GM12878 (cell line): Measurements from ENCODE around the gene SFXN4. TPM values are rescaled to one million over a fixed set of nuclear protein-coding genes. Genes with fewer than 3 reads are reported as not detected.

Experiments used
- BCL11A ChIP-seq: IDR thresholded peaks from 2 replicates; pipeline ENCODE4 v1.6.1; 2011; ENCODE audit warnings: low read depth, low read length
- BMI1 ChIP-seq: fragments of 450-650 bp; IDR thresholded peaks from 2 replicates; pipeline ENCODE4 v1.6.1; 2016; ENCODE audit warnings: mild to moderate bottlenecking, moderate library complexity, borderline replicate concordance
- CBFB ChIP-seq: IDR thresholded peaks from 2 replicates; pipeline ENCODE4 v1.6.1; 2016; ENCODE audit warnings: antibody characterized with exemption, low read depth
- CBX3 ChIP-seq: fragments of 200-600 bp; sonication (generic); IDR thresholded peaks from 2 replicates; pipeline ENCODE4 v1.6.1; 2016; ENCODE audit warnings: low read depth, borderline replicate concordance
- CEBPZ ChIP-seq: fragments of 150-350 bp; IDR thresholded peaks from 2 replicates; pipeline ENCODE4 v1.6.1; 2016; ENCODE audit warnings: low read depth, low read length
- CREM ChIP-seq: IDR thresholded peaks from 2 replicates; pipeline ENCODE4 v1.6.1; 2014; ENCODE audit warnings: antibody characterized with exemption, low read depth
- EGR1 ChIP-seq, 2 experiments: IDR thresholded peaks; 1 replicate in 1 of 2; 2 replicates in 1 of 2; pipeline ENCODE4 v1.6.1; 2011 to 2012; ENCODE audit warnings: low read depth in 2 of 2, low read length in 2 of 2, borderline replicate concordance in 1 of 2, mild to moderate bottlenecking in 1 of 2, moderate library complexity in 1 of 2
- ETV6 ChIP-seq, 2 experiments: fragments of 450-650 bp in 1 of 2; IDR thresholded peaks in 1 of 2; conservative IDR thresholded peaks in 1 of 2; 2 replicates each; pipeline ENCODE4 v1.6.1; 2014; ENCODE audit warnings: antibody characterized with exemption in 1 of 2, borderline replicate concordance in 1 of 2, low read depth in 1 of 2, mild to moderate bottlenecking in 1 of 2, moderate library complexity in 1 of 2
- EZH2 ChIP-seq: IDR thresholded peaks from 2 replicates; pipeline ENCODE4 v1.6.1; 2012; ENCODE audit warnings: low read depth, mild to moderate bottlenecking, control low read depth, inconsistent platforms, low read length, borderline replicate concordance; ENCODE audit not compliant: control insufficient read depth
- FOS ChIP-seq: IDR thresholded peaks from 3 replicates; pipeline ENCODE4 v1.6.1; 2011; ENCODE audit warnings: borderline replicate concordance; ENCODE audit not compliant: insufficient read length; ENCODE audit errors: extremely low read depth
- FOXK2 ChIP-seq: fragments of 450-650 bp; IDR thresholded peaks from 2 replicates; pipeline ENCODE4 v1.6.1; 2017; ENCODE audit warnings: mild to moderate bottlenecking, moderate library complexity
- HCFC1 ChIP-seq: fragments of 150-350 bp; IDR thresholded peaks from 2 replicates; pipeline ENCODE4 v1.6.1; 2014; ENCODE audit warnings: low read length
- IRF3 ChIP-seq: fragments of 450-650 bp; IDR thresholded peaks from 2 replicates; pipeline ENCODE4 v1.6.1; 2014; ENCODE audit warnings: mild to moderate bottlenecking
- KLF5 ChIP-seq: fragments of 450-650 bp; IDR thresholded peaks from 2 replicates; pipeline ENCODE4 v1.6.1; 2014; ENCODE audit warnings: mild to moderate bottlenecking; ENCODE audit not compliant: partially characterized antibody
- NFIC ChIP-seq: IDR thresholded peaks from 2 replicates; pipeline ENCODE4 v1.6.1; 2012; ENCODE audit warnings: low read depth, mild to moderate bottlenecking, inconsistent platforms, low read length, moderate library complexity
- NR2F1 ChIP-seq: fragments of 450-650 bp; conservative IDR thresholded peaks from 2 replicates; pipeline ENCODE4 v1.6.1; 2017; ENCODE audit warnings: mild to moderate bottlenecking
- POU2F2 ChIP-seq: IDR thresholded peaks from 3 replicates; pipeline ENCODE4 v1.6.1; 2011; ENCODE audit warnings: low read depth, mild to moderate bottlenecking, low read length, borderline replicate concordance
- TARDBP ChIP-seq: IDR thresholded peaks from 2 replicates; pipeline ENCODE4 v1.6.1; 2016; ENCODE audit warnings: borderline replicate concordance
- TCF7 ChIP-seq: IDR thresholded peaks from 2 replicates; pipeline ENCODE4 v1.6.1; 2014; ENCODE audit warnings: antibody characterized with exemption, borderline replicate concordance
- WRNIP1 ChIP-seq: IDR thresholded peaks from 2 replicates; pipeline ENCODE4 v1.6.1; 2011; ENCODE audit warnings: low read depth, low read length, improper control_type of control experiment, borderline replicate concordance
- ZNF274 ChIP-seq: IDR thresholded peaks from one replicate; pipeline ENCODE4 v1.8.0; 2011; ENCODE audit not compliant: insufficient read length, insufficient read depth
- ZNF384 ChIP-seq: IDR thresholded peaks from 2 replicates; pipeline ENCODE4 v1.6.1; 2012; ENCODE audit warnings: low read depth, mild to moderate bottlenecking, low read length, improper control_type of control experiment, borderline replicate concordance
- polyA plus RNA-seq, 11 experiments: library from polyadenylated mRNA; depleted of rRNA in 4 of 11; unstranded in 6 of 11; stranded (reverse) in 5 of 11; fragments of >200 nt; fragmentation: Nextera tagmentation in 4 of 11; fragmentation: Illumina TruSeq in 1 of 11; extraction: Ambion mirVana in 4 of 11; extraction: Trizol in 1 of 11; gene quantifications; 1 replicate in 1 of 11; 2 replicates in 10 of 11; pipeline versions ENCODE4 v1.2.1 to v1.2.3, GENCODE V29; 2011 to 2016; ENCODE audit warnings: inconsistent platforms in 2 of 11, missing spikeins in 2 of 11, low read depth in 1 of 11
- total RNA-seq, 4 experiments: library from RNA; depleted of rRNA in 3 of 4; stranded (reverse); fragments of >200 nt in 3 of 4; fragmentation: Illumina TruSeq in 1 of 4; extraction: Trizol in 1 of 4; gene quantifications; 2 replicates each; pipeline versions ENCODE4 v1.2.1 to v1.2.3, GENCODE V29; 2013 to 2021
- TF ChIP-seq, protein P1 (sequence below): fragments of 450-650 bp; IDR thresholded peaks from 2 replicates; pipeline ENCODE4 v1.6.1; 2016; ENCODE audit warnings: mild to moderate bottlenecking
- TF ChIP-seq, protein P2 (sequence below): fragments of 450-650 bp; IDR thresholded peaks from 2 replicates; pipeline ENCODE4 v1.6.1; 2017; ENCODE audit warnings: mild to moderate bottlenecking

SFXN4 gene
- total and polyA plus RNA-seq, 10 of the 15 experiments (the other 5 are each of a cell fraction or from before 2014, with no cell fraction given), result 40.7 to 111 (median 48.8) TPM

DNA sequence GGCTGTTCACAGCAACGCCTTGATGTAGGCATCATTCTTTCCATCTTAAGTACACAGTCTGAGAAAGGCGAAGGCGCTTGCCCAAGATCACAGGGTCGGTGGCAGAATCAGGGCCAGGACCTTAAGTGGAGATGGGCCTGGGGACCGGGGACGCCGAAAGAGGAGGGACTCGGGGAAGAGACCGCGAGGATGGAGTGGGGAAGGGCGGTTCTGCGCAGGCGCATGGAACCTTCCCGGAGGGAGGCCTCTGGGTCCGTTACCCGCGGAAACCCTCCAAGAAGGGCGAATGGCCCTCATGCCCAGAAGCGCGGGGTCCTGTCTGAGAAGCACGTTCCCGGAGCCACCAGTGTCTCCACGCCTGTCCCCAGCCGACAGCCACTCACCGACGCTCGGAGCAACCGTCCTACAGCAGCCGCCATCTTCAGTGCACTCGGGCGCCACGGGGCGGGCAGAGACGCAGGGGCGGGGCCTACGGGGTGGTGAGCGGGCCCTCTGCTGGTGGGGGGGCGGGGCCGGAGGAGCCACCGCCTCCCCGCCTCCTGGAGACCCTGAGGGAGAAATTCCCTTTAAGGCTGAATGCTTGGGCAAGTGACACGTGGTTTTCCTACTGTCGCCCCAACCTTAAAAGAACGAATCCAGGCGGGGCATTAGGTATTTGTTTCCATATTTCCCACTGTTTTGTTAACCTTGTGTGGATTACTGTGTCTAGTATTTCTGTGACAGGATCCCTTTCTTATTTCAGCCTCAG lies 13.0 kb upstream of the SFXN4 start, which contains the start of gene PRDX3 (continued):
- TF ChIP-seq HCFC1 (peak; percentile 37; the same call in 1 of the 2 replicates), CBFB (peak; percentile 49), ZNF384 (no peak), EZH2 (no peak), KLF5 (no peak), TCF7 (no peak), ETV6 (conservative IDR thresholded peaks at IDR 0.05 in 1 of 2, IDR thresholded peaks at IDR 0.05 in 1 of 2; ENCODE audit: borderline replicate concordance in 1 of 2, low read depth in 1 of 2) (no peak), BCL11A (no peak), BMI1 (no peak), FOS (no peak), NR2F1 (no peak; the same call in 1 of the 2 replicates), POU2F2 (peak; percentile 76; the same call in 2 of the 3 replicates), IRF3 (no peak), ZNF274 (no peak), TARDBP (no peak), WRNIP1 (no peak), NFIC (no peak), CBX3 (no peak), EGR1 (IDR thresholded peaks at IDR 0.05; ENCODE audit: borderline replicate concordance in 1 of 2, low read depth in 2 of 2, low read length in 2 of 2) (0 out of 3 replicates have a peak, but pooled peaks of 1 of the 2 experiments have one; percentile 35), FOXK2 (no peak), CREM (no peak), CEBPZ (no peak)
- TF ChIP-seq, protein P1, sequence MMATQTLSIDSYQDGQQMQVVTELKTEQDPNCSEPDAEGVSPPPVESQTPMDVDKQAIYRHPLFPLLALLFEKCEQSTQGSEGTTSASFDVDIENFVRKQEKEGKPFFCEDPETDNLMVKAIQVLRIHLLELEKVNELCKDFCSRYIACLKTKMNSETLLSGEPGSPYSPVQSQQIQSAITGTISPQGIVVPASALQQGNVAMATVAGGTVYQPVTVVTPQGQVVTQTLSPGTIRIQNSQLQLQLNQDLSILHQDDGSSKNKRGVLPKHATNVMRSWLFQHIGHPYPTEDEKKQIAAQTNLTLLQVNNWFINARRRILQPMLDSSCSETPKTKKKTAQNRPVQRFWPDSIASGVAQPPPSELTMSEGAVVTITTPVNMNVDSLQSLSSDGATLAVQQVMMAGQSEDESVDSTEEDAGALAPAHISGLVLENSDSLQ, result no peak
- TF ChIP-seq, protein P2, sequence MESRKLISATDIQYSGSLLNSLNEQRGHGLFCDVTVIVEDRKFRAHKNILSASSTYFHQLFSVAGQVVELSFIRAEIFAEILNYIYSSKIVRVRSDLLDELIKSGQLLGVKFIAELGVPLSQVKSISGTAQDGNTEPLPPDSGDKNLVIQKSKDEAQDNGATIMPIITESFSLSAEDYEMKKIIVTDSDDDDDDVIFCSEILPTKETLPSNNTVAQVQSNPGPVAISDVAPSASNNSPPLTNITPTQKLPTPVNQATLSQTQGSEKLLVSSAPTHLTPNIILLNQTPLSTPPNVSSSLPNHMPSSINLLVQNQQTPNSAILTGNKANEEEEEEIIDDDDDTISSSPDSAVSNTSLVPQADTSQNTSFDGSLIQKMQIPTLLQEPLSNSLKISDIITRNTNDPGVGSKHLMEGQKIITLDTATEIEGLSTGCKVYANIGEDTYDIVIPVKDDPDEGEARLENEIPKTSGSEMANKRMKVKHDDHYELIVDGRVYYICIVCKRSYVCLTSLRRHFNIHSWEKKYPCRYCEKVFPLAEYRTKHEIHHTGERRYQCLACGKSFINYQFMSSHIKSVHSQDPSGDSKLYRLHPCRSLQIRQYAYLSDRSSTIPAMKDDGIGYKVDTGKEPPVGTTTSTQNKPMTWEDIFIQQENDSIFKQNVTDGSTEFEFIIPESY, result no peak
